Spleen (tissue), 11 donors: ENCODE results near the gene COTL1. TPM values are rescaled to one million over a fixed set of nuclear protein-coding genes. Genes with fewer than 3 reads are reported as not detected.

ENCODE experiments used
- DNase-seq: peaks from one replicate; pipeline ENCODE4 v3.0.0-alpha.2; 2020
- H3K27ac ChIP-seq, 8 donors: fragments of 200-600 bp; sonication (generic) in 7 of 8; 1 replicate in 4 of 8; 2 replicates in 4 of 8; pipeline versions ENCODE4 v1.5.0 to v1.8.0; 2016 to 2021; ENCODE audit warnings: inconsistent platforms in 4 of 8, mild to moderate bottlenecking in 4 of 8, moderate library complexity in 1 of 8
- H3K27me3 ChIP-seq, 7 donors: fragments of 200-600 bp; sonication (generic) in 6 of 7; replicated peaks in 1 of 7; 1 replicate in 4 of 7; 2 replicates in 3 of 7; pipeline versions ENCODE4 v1.5.0 to v1.8.0; 2016 to 2021; ENCODE audit warnings: inconsistent platforms in 3 of 7, mild to moderate bottlenecking in 1 of 7
- H3K36me3 ChIP-seq, 6 donors: fragments of 200-600 bp; sonication (generic) in 5 of 6; 1 replicate in 4 of 6; 2 replicates in 2 of 6; pipeline versions ENCODE4 v1.5.0 to v1.8.0; 2016 to 2021; ENCODE audit warnings: inconsistent platforms in 2 of 6
- H3K4me1 ChIP-seq, 6 donors: fragments of 200-600 bp; sonication (generic) in 5 of 6; 1 replicate in 3 of 6; 2 replicates in 3 of 6; pipeline versions ENCODE4 v1.5.0 to v1.8.0; 2016 to 2021; ENCODE audit warnings: inconsistent platforms in 3 of 6
- H3K4me3 ChIP-seq, 8 donors: fragments of 200-600 bp; sonication (generic) in 7 of 8; 1 replicate in 4 of 8; 2 replicates in 4 of 8; pipeline versions ENCODE4 v1.5.0 to v1.8.0; 2016 to 2021; ENCODE audit warnings: inconsistent platforms in 4 of 8, mild to moderate bottlenecking in 4 of 8, moderate library complexity in 2 of 8
- H3K9me3 ChIP-seq, 8 donors: fragments of 200-600 bp; sonication (generic) in 7 of 8; 1 replicate in 4 of 8; 2 replicates in 4 of 8; pipeline versions ENCODE4 v1.5.0 to v1.8.0; 2016 to 2021; ENCODE audit warnings: inconsistent platforms in 4 of 8
- POLR2A ChIP-seq, 3 donors: fragments of 450-650 bp; IDR thresholded peaks; one replicate each; pipeline ENCODE4 v1.5.1; 2017; ENCODE audit warnings: antibody characterized with exemption in 3 of 3, mild to moderate bottlenecking in 1 of 3
- POLR2AphosphoS5 ChIP-seq, 3 donors: sonication (generic); formaldehyde crosslinking; IDR thresholded peaks; one replicate each; pipeline ENCODE4 v1.5.1; 2017; ENCODE audit warnings: antibody characterized with exemption in 3 of 3
- WGBS, 5 donors: extraction: QIAGEN DNeasy Blood & Tissue Kit in 3 of 5; methylation state at CpG; one replicate each; pipeline versions ENCODE4 v1.1.5 to v1.1.7; 2013 to 2018; 5-methylcytosine and 5-hydroxymethylcytosine counted together
- intact Hi-C: fragments of 100-400 bp; cut with DNase I; formaldehyde crosslinking; loops from one replicate; pipeline ENCODE4 v1.15.0; 2023; ENCODE audit warnings: low total_unique reads
- polyA plus RNA-seq, 3 donors: library from polyadenylated mRNA; stranded (reverse); fragments of 200-250 nt; gene quantifications; one replicate each; pipeline ENCODE4 v1.2.1, GENCODE V29; 2013
- total RNA-seq, 7 donors: library from RNA; depleted of rRNA in 3 of 7; stranded (reverse); fragments of >200 nt in 3 of 7; fragmentation: NEBNext Ultra II Directional in 4 of 7; extraction: Animal tissue kit (Norgen Biotek cat#: 25700) in 4 of 7; gene quantifications; one replicate each; pipeline versions ENCODE4 v1.1.0 to v1.2.1, GENCODE V29; 2016 to 2021
- TF ChIP-seq, protein P1 (sequence below), 11 experiments: fragments of 200-600 bp in 7 of 11; fragments of 450-650 bp in 4 of 11; sonication (generic) in 4 of 11; IDR thresholded peaks in 8 of 11; conservative IDR thresholded peaks in 3 of 11; 1 replicate in 7 of 11; 2 replicates in 4 of 11; pipeline versions ENCODE4 v1.4.0 to v1.8.0; 2016 to 2021; ENCODE audit warnings: antibody characterized with exemption in 11 of 11, inconsistent platforms in 4 of 11, mild to moderate bottlenecking in 1 of 11
- donor health status: healthy with polysubstance abuse.
- donor health status: DM: no; HTN: no; CAD: no; lungs with moderate emphysema.
- donor health status: DM: no; HTN: no; CAD: no.
- donor health status: Bipolar disorder and iron deficiency.
- donor health status: healthy.
- donor health status: DM: no; HTN: no; CAD: no.
- donor health status: DM: yes; HTN: yes; CAD: no.

The COTL1 gene
- total and polyA plus RNA-seq, 10 donors = 284 to 655 (median 397) TPM

DNA sequence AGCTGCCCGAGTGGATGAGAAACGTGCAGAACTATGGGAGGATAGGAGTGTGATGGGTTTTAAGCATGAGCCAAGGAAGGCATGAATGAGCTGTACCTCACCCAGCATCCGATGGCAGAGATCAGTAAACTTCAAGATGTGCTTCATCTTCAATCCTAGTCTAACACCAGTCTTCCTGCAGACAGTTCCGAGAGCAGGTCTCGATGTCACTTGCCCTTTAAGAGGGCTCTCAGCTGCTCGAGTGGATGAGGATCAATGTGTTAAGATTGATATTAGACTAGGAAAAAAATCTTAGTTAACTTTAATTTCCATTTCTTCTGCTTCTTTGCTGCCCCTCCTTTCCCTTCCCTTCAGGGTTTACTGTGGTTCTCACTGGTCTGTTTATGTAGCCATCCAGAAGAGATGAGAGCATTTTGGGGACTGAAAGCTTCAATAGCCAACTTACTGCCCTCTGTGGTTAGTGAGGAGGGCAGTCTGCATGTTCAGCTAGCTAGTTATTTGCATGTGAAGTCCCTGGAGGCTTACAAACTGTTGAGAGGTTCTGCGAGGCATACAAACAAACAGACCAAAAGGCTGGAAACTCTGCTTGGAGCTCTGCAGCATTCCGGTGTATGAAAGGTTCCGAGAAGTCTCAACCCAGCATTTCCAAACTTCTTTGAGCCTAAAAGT is 45.7 kb upstream of the COTL1 start:
- TF ChIP-seq POLR2A (IDR thresholded peaks at IDR 0.05) (no peak), POLR2AphosphoS5 (IDR thresholded peaks at IDR 0.05) (no peak)
- TF ChIP-seq, protein P1, sequence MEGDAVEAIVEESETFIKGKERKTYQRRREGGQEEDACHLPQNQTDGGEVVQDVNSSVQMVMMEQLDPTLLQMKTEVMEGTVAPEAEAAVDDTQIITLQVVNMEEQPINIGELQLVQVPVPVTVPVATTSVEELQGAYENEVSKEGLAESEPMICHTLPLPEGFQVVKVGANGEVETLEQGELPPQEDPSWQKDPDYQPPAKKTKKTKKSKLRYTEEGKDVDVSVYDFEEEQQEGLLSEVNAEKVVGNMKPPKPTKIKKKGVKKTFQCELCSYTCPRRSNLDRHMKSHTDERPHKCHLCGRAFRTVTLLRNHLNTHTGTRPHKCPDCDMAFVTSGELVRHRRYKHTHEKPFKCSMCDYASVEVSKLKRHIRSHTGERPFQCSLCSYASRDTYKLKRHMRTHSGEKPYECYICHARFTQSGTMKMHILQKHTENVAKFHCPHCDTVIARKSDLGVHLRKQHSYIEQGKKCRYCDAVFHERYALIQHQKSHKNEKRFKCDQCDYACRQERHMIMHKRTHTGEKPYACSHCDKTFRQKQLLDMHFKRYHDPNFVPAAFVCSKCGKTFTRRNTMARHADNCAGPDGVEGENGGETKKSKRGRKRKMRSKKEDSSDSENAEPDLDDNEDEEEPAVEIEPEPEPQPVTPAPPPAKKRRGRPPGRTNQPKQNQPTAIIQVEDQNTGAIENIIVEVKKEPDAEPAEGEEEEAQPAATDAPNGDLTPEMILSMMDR (IDR thresholded peaks at IDR 0.05 in 8 of 11, conservative IDR thresholded peaks at IDR 0.05 in 3 of 11) = no peak
- H3K9me3 ChIP-seq = no peaks in the 10 kb centered on the region
- H3K36me3 ChIP-seq = peaks cover 4 to 100% (median 66%) of the 10 kb centered on the region in 6 donors
- H3K4me3 ChIP-seq = no peak overlapping the region
- H3K27ac ChIP-seq = peak overlapping the region in 1 of 8 donors; percentile 21
- WGBS, 5 donors = 61 to 82% (median 79%) methylated on average over 9 of the region's 9 CpGs
- peak; percentile 8 for DNase-seq
- H3K4me1 ChIP-seq = peaks cover 0 to 30% (median 20%) of the 10 kb centered on the region in 6 donors
- intact Hi-C loops = no loop called here
- H3K27me3 ChIP-seq = no peaks in the 10 kb centered on the region

DNA sequence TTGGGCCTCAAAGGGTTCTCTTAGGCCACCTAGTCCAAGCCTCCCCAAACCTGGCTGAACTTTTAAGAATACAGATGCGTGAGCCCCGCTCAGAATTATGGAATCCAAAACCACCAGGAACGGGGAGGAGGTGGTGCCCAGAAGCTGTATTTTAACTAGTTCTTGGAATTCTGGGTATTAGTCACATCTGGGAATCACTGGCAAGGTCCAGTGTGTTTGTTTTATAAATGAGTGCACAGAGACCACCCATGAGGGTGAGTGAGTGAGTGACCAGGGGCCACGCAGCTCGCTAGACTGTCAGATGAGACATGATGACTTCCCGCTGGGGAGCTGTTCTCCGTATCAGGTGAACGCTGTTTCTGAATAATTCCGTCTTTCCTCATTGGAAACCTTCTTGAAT is 44.6 kb upstream of the COTL1 start:
- intact Hi-C loops = no loop called here
- TF ChIP-seq, protein P1 (IDR thresholded peaks at IDR 0.05 in 8 of 11, conservative IDR thresholded peaks at IDR 0.05 in 3 of 11) = no peak
- TF ChIP-seq POLR2A (IDR thresholded peaks at IDR 0.05) (no peak), POLR2AphosphoS5 (IDR thresholded peaks at IDR 0.05) (no peak)
- DNase-seq = peak; percentile 23
- H3K27me3 ChIP-seq = no peaks in the 10 kb centered on the region
- no peak overlapping the region for H3K4me3 ChIP-seq
- WGBS, 5 donors = 94 to 97% (median 96%) methylated on average over 9 of the region's 9 CpGs
- no peak overlapping the region for H3K27ac ChIP-seq
- H3K9me3 ChIP-seq = no peaks in the 10 kb centered on the region
- peaks cover 0 to 41% (median 21%) of the 10 kb centered on the region in 6 donors for H3K4me1 ChIP-seq
- H3K36me3 ChIP-seq = peaks cover 5 to 100% (median 77%) of the 10 kb centered on the region in 6 donors

DNA sequence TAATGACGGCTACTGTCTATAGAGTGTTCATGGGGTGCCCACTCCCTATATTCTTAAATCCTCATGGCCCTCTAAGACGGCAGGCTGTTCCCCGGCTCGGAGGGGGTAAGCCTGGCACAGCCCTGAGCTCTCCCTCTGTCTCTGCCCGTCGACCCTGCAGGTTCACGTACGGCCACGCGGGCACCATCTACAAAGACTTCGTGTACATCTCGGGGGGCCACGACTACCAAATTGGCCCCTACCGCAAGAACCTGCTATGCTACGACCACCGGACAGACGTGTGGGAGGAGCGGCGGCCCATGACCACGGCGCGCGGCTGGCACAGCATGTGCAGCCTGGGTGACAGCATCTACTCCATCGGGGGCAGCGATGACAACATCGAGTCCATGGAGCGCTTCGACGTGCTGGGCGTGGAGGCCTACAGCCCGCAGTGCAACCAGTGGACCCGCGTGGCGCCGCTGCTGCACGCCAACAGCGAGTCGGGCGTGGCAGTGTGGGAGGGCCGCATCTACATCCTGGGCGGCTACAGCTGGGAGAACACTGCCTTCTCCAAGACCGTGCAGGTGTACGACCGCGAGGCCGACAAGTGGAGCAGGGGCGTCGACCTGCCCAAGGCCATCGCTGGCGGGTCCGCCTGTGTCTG is 43.7 kb upstream of the COTL1 start:
- whole genome bisulfite sequencing, 5 donors = 94 to 97% (median 96%) methylated on average over 34 to 51 of the region's 51 CpGs
- Histone ChIP-seq H3K9me3 (no peaks in the 10 kb centered on the region), H3K27ac (no peak overlapping the region), H3K27me3 (no peaks in the 10 kb centered on the region), H3K4me1 (peaks cover 5 to 50% (median 28%) of the 10 kb centered on the region in 6 donors), H3K4me3 (no peak overlapping the region), H3K36me3 (peaks cover 11 to 100% (median 85%) of the 10 kb centered on the region in 6 donors)
- TF ChIP-seq POLR2A (IDR thresholded peaks at IDR 0.05) (no peak), POLR2AphosphoS5 (IDR thresholded peaks at IDR 0.05) (peak in 2 of 3 donors; percentile 29 to 67)
- intact Hi-C loops = no loop called here
- peak; percentile 71 for DNase-seq

DNA sequence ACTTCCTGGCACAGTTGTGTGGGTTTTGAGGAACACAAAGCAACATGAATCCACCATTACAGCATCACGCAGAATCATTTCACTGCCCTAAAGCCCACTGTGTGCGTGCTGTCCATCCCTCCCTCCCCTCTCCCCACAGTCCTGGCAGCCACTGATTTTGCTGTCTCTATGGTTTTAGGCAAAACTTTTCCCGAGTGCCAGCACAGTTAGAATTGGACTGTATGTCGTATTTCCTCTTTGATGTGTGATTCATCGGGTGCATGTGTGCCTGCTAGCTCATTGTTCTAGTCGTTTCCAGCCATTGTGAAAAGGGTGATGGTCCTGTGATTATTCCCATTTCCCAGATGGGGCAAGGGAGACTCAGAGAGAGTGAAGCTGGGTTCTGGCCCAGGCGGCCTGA is 43.1 kb upstream of the COTL1 start:
- WGBS, 5 donors = 85 to 91% (median 87%) methylated on average over 7 of the region's 7 CpGs
- Histone ChIP-seq H3K9me3 (no peaks in the 10 kb centered on the region), H3K36me3 (peaks cover 11 to 96% (median 82%) of the 10 kb centered on the region in 6 donors), H3K4me3 (no peak overlapping the region), H3K27me3 (no peaks in the 10 kb centered on the region), H3K27ac (no peak overlapping the region), H3K4me1 (peaks cover 10 to 56% (median 34%) of the 10 kb centered on the region in 6 donors)
- no peak for DNase-seq
- TF ChIP-seq, protein P1 (IDR thresholded peaks at IDR 0.05 in 8 of 11, conservative IDR thresholded peaks at IDR 0.05 in 3 of 11) = no peak
- TF ChIP-seq POLR2A (IDR thresholded peaks at IDR 0.05) = no peak
- TF ChIP-seq POLR2AphosphoS5 (IDR thresholded peaks at IDR 0.05) = no peak
- intact Hi-C loops = no loop called here
